ENCODE data around the gene SWAP70.

- TF ChIP-seq CTCF (IDR thresholded peaks at IDR 0.05; ENCODE audit: insufficient read depth, low read length, poor library complexity, severe bottlenecking) = no peak
- no peak for TF ChIP-seq EZH2phosphoT487 (conservative IDR thresholded peaks at IDR 0.05; ENCODE audit: low read length)
Observed at GRCh38 chr11:9771071-9771511, 107.2 kb downstream of the SWAP70 start.
